ENCODE data around the gene FXYD3.

- TF ChIP-seq CTCF (IDR thresholded peaks at IDR 0.05; ENCODE audit: poor library complexity) = no peak
- no peak for TF ChIP-seq EZH2phosphoT487 (IDR thresholded peaks at IDR 0.05; ENCODE audit: low read depth, severe bottlenecking, unreplicated experiment)
- TF ChIP-seq EZH2 (IDR thresholded peaks at IDR 0.05; ENCODE audit: borderline replicate concordance) = peak; percentile 37
These were observed 26.4 kb downstream of the FXYD3 start for GRCh38 chr19:35141837-35142605.
